HAP-1 (cell line): ENCODE data around the gene CDKN2AIPNL.
A peak's percentile ranks its signal among the peaks of the same experiment; 100 is the strongest.
"Not testable (repeated sequence)": the region's sequence is repeated elsewhere in the genome, so short reads cannot be mapped to it uniquely, and the experiment has no call there.

ENCODE experiments used
- DNase-seq, 2 experiments: peaks; one replicate each; pipeline ENCODE4 v3.0.0-alpha.2; 2016 to 2020; ENCODE audit warnings: low spot score in 2 of 2
- H3K27me3 ChIP-seq: fragments of 250-450 bp; sonication (Bioruptor Pico); 2 replicates; pipeline ENCODE4 v1.5.1; 2020; ENCODE audit warnings: low read depth, mild to moderate bottlenecking, moderate library complexity
- H3K36me3 ChIP-seq: fragments of 250-450 bp; sonication (Bioruptor Pico); replicated peaks from 2 replicates; pipeline ENCODE4 v1.5.1; 2020; ENCODE audit warnings: mild to moderate bottlenecking
- H3K4me1 ChIP-seq: fragments of 250-450 bp; sonication (Bioruptor Pico); 2 replicates; pipeline ENCODE4 v1.5.1; 2020; ENCODE audit warnings: mild to moderate bottlenecking
- H3K4me3 ChIP-seq: fragments of 250-450 bp; sonication (Bioruptor Pico); 2 replicates; pipeline ENCODE4 v1.5.1; 2020; ENCODE audit warnings: mild to moderate bottlenecking, moderate library complexity
- H3K9me3 ChIP-seq: fragments of 250-450 bp; sonication (Bioruptor Pico); 2 replicates; pipeline ENCODE4 v1.5.1; 2020; ENCODE audit warnings: mild to moderate bottlenecking, moderate library complexity
- in situ Hi-C: fragments of 300-500 bp; cut with MboI; formaldehyde crosslinking; loops from 3 replicates; pipeline ENCODE4 v1.14.3; 2020; ENCODE audit warnings: low sequenced_read_pairs, inconsistent platforms, mixed read lengths

CDKN2AIPNL gene

DNA sequence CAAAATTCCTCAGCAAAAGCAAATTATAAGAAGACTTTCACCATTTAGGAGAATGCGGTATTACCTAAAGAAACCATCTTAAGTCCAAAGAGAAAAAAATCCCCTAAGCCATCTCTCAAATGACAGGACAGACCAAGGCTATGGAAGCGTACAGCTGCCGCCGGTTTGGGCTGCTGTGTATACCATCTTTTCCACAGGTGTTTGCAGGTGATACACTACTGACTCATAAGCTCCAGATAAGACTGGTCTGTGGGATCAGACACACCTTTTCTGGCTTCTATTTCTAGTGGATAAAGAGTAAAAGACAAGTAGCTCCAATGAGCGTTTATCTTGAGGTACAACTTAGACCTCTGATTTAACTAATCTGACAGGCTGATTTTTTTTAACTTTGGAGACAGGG, 7.7 kb downstream of the CDKN2AIPNL start:
- in situ Hi-C loops, result no loop called here
- DNase-seq, result no peak
- H3K4me1 ChIP-seq, result no peaks in the 10 kb centered on the region
- H3K36me3 ChIP-seq, result peaks cover 37% of the 10 kb centered on the region
- H3K27me3 ChIP-seq, result no peaks in the 10 kb centered on the region
- H3K9me3 ChIP-seq, result no peaks in the 10 kb centered on the region
- H3K4me3 ChIP-seq, result no peak overlapping the region

DNA sequence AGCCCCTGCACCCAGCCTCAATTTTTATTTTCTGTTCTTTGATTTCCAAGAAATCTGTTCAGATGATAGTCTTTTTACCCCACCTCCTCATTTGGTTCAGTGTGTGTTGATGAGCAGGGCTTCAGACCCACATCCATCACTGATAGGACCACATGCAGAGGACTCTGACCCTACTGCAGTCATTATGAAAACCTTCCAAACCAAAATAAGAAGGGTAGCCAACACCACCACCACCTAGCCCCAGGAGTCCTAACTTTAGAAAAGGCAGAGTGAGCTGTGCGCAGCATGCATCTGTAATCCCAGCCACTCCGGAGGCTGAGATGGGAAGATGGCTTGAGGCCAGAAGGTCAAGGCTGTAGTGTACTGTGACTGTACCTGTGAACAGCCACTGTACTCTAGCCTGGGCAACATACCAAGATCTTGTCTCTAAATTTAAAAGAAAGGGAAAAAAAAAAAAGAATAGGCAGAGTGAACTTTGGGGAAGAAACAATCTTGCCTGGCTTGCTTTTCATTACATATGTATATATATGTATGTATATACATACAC, 13.0 kb downstream of the CDKN2AIPNL start:
- no peaks in the 10 kb centered on the region for H3K27me3 ChIP-seq
- peaks cover 49% of the 10 kb centered on the region for H3K36me3 ChIP-seq
- in situ Hi-C loops, result no loop called here

DNA sequence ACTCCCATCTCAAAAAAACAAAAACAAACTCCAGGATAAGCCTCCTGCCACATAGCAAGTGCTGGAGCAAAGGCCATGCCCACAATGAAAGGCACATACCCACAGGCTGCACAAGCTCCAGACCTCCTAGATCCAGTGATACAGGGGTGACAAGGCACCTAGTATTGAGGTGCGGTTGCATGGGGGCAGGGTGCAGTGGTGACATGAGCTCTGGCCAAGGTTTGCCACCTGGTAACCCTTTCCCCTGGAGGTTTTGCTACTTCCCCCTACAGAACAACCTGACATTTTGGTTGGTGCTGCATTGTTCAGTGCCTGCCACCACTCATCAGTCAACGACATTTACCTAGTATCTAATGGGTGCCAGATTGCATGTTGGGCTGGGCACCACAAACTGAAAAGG, 14.5 kb downstream of the CDKN2AIPNL start:
- no peak for DNase-seq
- H3K27me3 ChIP-seq, result no peaks in the 10 kb centered on the region
- no peak overlapping the region for H3K4me3 ChIP-seq
- no peaks in the 10 kb centered on the region for H3K9me3 ChIP-seq
- in situ Hi-C loops, result no loop called here
- peaks cover 5% of the 10 kb centered on the region; the same call in 1 of the 2 replicates for H3K4me1 ChIP-seq
- peaks cover 60% of the 10 kb centered on the region for H3K36me3 ChIP-seq

More for the DNA sequence above, 13.0 kb downstream of the CDKN2AIPNL start:
- Histone ChIP-seq H3K4me1 (peaks cover 5% of the 10 kb centered on the region; the same call in 1 of the 2 replicates), H3K4me3 (no peak overlapping the region), H3K9me3 (no peaks in the 10 kb centered on the region)
- no peak for DNase-seq

DNA sequence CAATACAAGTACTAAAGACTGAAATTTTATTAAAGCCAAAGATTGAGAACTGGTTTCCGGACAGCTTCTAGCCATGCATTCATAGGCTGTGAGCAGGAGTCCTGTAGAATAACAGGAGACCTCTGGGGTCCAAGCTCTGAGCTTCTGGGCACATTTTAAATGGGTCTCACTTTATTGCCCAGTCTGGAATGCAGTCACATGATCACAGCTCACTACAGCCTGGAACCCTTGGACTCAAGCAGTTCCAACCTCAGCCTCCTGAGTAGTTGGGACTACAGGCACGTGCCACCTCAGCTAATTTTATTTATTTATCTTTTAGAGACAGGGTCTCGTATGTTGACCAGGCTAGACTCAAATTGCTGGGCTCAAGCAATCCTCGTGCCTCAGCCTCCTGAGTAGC, 15.4 kb downstream of the CDKN2AIPNL start:
- peaks cover 60% of the 10 kb centered on the region for H3K36me3 ChIP-seq

DNA sequence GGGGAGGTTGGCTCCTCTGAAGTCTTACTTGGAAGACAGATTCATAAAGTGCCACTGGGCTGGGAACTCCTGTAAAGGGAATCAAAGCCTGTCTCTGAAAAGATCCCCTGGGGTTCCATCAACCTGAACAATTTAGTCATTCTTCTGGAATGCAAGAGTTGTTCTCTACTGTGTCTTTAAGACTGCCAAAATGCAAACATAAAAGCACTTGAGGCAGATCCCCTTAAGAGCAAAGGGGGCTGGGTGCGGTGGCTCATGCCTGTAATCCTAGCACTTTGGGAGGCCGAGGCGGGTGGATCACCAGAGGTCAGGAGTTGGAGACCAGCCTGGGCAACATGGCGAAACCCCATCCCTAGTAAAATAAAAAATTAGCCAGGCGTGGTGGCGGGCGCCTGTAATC, 16.7 kb downstream of the CDKN2AIPNL start:
- Histone ChIP-seq H3K4me1 (peaks cover 5% of the 10 kb centered on the region; the same call in 1 of the 2 replicates), H3K36me3 (peaks cover 72% of the 10 kb centered on the region), H3K4me3 (no peak overlapping the region), H3K27me3 (no peaks in the 10 kb centered on the region), H3K9me3 (no peaks in the 10 kb centered on the region)
- DNase-seq, result no peak
- in situ Hi-C loops, result no loop called here

More for the DNA sequence above, 15.4 kb downstream of the CDKN2AIPNL start:
- H3K27me3 ChIP-seq, result no peaks in the 10 kb centered on the region
- in situ Hi-C loops, result no loop called here
- H3K4me1 ChIP-seq, result peaks cover 5% of the 10 kb centered on the region; the same call in 1 of the 2 replicates
- no peak for DNase-seq
- H3K4me3 ChIP-seq, result no peak overlapping the region
- H3K9me3 ChIP-seq, result no peaks in the 10 kb centered on the region

DNA sequence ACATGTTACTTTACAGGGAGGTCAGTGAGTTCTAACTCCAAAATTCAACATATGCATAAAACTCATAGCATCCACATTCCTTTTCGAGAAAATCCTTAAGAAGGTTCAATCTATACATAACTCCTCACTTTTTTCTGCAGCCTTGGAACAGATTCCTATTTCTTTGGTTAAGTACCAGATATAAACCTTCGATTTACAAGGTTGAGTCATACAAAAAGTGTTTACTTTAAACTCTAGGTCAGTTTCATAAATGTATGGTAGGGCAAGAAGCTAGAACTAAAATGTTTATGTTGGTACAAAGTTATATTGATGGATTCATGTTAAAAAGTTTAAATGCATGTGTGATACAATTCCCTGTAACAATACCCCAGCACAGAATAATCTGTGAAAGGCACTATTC, 19.4 kb downstream of the CDKN2AIPNL start:
- Histone ChIP-seq H3K36me3 (peaks cover 74% of the 10 kb centered on the region), H3K27me3 (no peaks in the 10 kb centered on the region), H3K9me3 (no peaks in the 10 kb centered on the region), H3K4me1 (peaks cover 5% of the 10 kb centered on the region; the same call in 1 of the 2 replicates), H3K4me3 (no peak overlapping the region)
- no peak for DNase-seq
- in situ Hi-C loops, result no loop called here

DNA sequence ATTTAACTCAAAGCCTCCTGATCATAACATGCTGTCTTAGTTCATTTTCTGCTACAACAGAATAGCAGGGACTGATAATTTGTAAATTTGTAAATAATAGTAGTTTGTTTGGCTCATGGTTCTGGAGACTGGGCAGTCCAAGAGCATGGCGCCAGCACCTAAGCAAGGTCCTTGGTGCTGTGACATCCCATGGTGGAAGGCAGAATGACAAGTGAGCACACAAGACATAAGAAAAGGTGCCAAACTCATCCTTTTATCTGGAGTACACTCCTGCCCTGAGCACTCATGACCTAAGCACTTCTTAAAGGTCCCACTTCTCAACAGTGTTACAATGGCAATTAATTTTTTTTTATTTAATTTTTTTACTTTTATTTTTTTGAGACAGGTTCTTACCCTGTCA, 24.2 kb downstream of the CDKN2AIPNL start:
- in situ Hi-C loops, result no loop called here
- Histone ChIP-seq H3K9me3 (no peaks in the 10 kb centered on the region), H3K27me3 (no peaks in the 10 kb centered on the region), H3K4me1 (no peaks in the 10 kb centered on the region), H3K36me3 (peaks cover 67% of the 10 kb centered on the region), H3K4me3 (no peak overlapping the region)
- no peak for DNase-seq

DNA sequence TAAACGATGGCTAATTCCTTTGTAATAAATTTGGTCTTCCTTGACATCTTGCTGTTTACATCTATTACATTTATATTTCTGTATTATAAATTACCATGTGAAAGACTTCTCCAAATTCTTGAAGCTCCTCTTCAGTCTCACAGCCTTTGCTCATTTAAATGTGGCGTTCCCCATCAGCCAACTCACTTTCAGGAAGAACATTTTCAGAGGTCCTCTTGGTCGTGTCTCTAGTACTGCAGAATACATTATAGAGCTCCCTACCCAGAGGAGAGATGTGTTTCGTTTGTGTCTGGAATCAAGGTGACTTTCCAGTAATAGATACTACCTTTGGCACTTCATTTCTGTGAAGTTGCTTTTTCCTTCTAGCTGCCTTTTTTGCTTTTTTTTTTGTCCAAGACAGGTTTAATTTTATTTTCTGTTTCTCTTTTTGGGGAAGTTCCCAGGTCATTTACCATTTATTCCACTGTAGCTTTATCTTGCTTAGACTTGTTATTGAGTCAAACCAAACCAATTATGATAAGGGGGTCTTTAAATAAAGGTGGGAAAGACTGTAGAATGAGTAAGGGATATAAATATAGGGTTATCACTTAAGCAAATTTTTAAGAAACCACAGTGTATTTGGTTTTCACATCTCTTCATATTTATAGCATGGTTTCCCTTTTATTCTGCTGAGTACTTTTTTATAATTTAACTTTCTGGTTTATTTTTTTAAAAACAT, 27.5 kb downstream of the CDKN2AIPNL start:
- no peaks in the 10 kb centered on the region for H3K9me3 ChIP-seq
- no peaks in the 10 kb centered on the region for H3K4me1 ChIP-seq
- in situ Hi-C loops, result no loop called here
- H3K36me3 ChIP-seq, result peaks cover 63% of the 10 kb centered on the region
- H3K27me3 ChIP-seq, result no peaks in the 10 kb centered on the region
- H3K4me3 ChIP-seq, result no peak overlapping the region
- DNase-seq, result no peak

DNA sequence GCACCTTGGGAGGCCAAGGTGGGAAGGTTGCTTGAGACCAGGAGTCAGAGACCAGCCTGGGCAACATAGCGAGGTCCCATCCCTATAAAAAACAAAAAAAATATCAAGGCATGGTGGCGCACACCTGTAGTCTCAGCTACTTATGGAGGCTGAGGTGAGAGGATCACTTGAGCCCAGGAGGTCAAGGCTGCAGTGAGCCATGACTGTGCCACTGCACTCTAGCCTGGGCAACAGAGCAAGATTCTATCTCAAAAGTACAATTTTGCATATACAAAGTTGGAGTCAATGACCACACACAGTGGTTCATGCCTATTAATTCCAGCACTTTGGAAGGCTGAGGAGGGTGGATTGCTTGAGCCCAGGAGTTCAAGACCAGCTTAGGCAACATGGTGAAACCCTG, 29.5 kb downstream of the CDKN2AIPNL start:
- in situ Hi-C loops, H3K27me3 ChIP-seq, H3K4me3 ChIP-seq, DNase-seq, H3K4me1 ChIP-seq, H3K9me3 ChIP-seq: not testable (repeated sequence)
- H3K36me3 ChIP-seq, result peaks cover 55% of the 10 kb centered on the region

DNA sequence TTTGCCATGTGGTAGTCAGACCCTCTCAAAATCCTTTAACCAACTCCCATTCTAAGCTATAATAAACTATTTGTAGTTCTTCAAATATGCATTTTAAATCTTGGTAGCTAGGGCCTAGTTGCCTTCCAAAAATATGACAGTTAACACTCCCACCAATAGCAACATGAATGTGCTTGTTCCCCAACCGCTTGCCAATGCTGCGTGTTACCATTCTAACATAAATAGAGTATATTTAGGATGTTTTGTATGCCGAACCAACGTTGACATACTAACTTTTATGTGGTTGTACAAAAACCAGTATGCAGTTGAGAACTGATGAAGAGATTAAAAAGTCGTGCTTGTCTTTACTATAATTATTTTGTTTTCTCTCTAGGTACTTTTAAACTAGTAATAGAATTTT, 31.3 kb downstream of the CDKN2AIPNL start:
- Histone ChIP-seq H3K9me3 (no peaks in the 10 kb centered on the region), H3K4me1 (no peaks in the 10 kb centered on the region), H3K4me3 (no peak overlapping the region), H3K36me3 (peaks cover 62% of the 10 kb centered on the region), H3K27me3 (no peaks in the 10 kb centered on the region)
- no peak for DNase-seq
- in situ Hi-C loops, result no loop called here

DNA sequence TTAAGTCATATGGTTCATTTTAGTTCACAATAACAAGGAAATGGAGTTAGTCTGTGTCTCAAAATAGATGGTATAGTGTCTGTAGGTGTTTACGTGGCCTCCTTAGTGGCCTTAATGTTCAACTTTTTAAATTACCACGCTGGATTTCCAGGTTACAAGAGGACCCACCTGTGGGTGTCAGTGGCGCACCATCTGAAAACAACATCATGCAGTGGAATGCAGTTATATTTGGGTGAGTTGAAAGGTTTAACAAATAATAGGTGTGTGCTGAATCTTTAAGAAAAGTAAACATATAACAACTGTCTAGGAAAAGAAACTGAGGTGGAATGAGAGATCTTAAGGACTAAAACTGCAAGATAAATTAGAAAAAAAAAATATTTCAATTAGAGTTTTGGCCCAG, 37.4 kb downstream of the CDKN2AIPNL start:
- DNase-seq, result no peak
- no peaks in the 10 kb centered on the region for H3K27me3 ChIP-seq
- H3K36me3 ChIP-seq, result peaks cover 18% of the 10 kb centered on the region
- H3K9me3 ChIP-seq, result no peaks in the 10 kb centered on the region
- peaks cover 3% of the 10 kb centered on the region; the same call in 1 of the 2 replicates for H3K4me1 ChIP-seq
- in situ Hi-C loops, result loop anchor here (5.0 kb wide), 1 partner anchor 153 kb away; the partner anchor contains the start of gene JADE2
- H3K4me3 ChIP-seq, result no peak overlapping the region

DNA sequence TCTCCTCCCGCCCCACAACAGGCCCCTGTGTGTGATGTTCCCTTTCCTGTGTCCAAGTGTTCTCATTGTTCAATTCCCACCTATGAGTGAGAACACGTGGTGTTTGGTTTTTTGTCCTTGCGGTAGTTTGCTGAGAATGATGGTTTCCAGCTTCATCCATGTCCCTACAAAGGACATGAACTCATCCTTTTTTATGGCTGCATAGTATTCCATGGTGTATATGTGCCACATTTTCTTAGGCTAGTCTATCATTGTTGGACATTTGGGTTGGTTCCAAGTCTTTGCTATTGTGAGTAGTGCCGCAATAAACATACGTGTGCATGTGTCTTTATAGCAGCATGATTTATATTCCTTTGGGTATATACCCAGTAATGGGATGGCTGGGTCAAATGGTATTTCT, 38.0 kb downstream of the CDKN2AIPNL start:
- H3K27me3 ChIP-seq, DNase-seq, H3K4me3 ChIP-seq, H3K4me1 ChIP-seq, H3K9me3 ChIP-seq: not testable (repeated sequence)
- H3K36me3 ChIP-seq, result peaks cover 15% of the 10 kb centered on the region
- in situ Hi-C loops, result loop anchor here (5.0 kb wide), 1 partner anchor 154 kb away; the partner anchor contains the start of gene JADE2

DNA sequence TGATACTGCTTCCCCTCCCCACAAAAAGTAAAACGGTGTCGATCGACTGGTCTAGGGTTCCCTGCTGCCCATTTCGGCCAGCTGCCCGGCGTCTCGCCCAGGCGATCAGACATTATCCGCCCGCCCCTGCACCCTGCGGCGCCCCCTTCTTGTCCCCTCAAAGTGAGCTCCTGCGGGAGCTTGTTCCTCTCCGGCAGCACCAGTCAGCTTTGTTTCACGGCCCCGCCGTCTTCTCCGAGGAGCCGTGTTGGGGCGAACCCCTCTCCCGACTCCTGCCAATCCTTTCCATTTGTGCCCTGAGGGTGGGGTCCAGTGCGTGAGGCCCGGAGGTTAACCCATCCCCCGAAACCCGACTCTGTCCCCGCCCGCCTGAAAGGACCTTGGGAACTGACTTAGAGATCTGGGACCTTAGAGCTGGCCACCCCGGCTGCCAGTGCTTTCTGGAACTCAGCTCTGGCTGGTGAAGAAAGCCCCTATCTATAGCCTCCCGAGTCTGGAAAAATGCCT, 39.8 kb downstream of the CDKN2AIPNL start:
- no peaks in the 10 kb centered on the region for H3K9me3 ChIP-seq
- H3K27me3 ChIP-seq, result no peaks in the 10 kb centered on the region
- H3K4me1 ChIP-seq, result peaks cover 3% of the 10 kb centered on the region; the same call in 1 of the 2 replicates
- peak; percentile 55 to 78 for DNase-seq
- H3K4me3 ChIP-seq, result peak overlapping the region; percentile 94
- H3K36me3 ChIP-seq, result peaks cover 10% of the 10 kb centered on the region
- in situ Hi-C loops, result loop anchor here (5.0 kb wide), 1 partner anchor 155 kb away; the partner anchor contains the start of gene JADE2
